Thoracic aorta (tissue), 2 donors: ENCODE results near the gene CCNI. TPM values are rescaled to one million over a fixed set of nuclear protein-coding genes. Genes with fewer than 3 reads are reported as not detected.

Source experiments
- ATAC-seq: fragments of 150-250 bp; one replicate; pipeline ENCODE4 v1.8.0; 2017; ENCODE audit warnings: low read depth; ENCODE audit not compliant: insufficient number of reproducible peaks, low FRiP score
- DNase-seq: peaks from one replicate; pipeline ENCODE4 v3.0.0-alpha.2; 2020; ENCODE audit warnings: low spot score
- H3K27ac ChIP-seq, 2 donors: fragments of 200-600 bp; sonication (generic); 1 replicate in 1 of 2; 2 replicates in 1 of 2; pipeline ENCODE4 v1.5.1; 2016; ENCODE audit warnings: mild to moderate bottlenecking in 2 of 2, moderate library complexity in 2 of 2
- H3K27me3 ChIP-seq: fragments of 200-600 bp; sonication (generic); replicated peaks from 2 replicates; pipeline ENCODE4 v1.6.0; 2016; ENCODE audit warnings: mild to moderate bottlenecking; ENCODE audit not compliant: insufficient read depth
- H3K36me3 ChIP-seq: fragments of 200-600 bp; sonication (generic); one replicate; pipeline ENCODE4 v1.5.1; 2016
- H3K4me1 ChIP-seq, 2 donors: fragments of 200-600 bp; sonication (generic); 1 replicate in 1 of 2; 2 replicates in 1 of 2; pipeline versions ENCODE4 v1.5.1 to v1.6.0; 2016; ENCODE audit warnings: low read depth in 2 of 2, mild to moderate bottlenecking in 1 of 2; ENCODE audit not compliant: control insufficient read depth in 1 of 2
- H3K4me3 ChIP-seq: fragments of 200-600 bp; sonication (generic); 2 replicates; pipeline ENCODE4 v1.5.1; 2016; ENCODE audit warnings: mild to moderate bottlenecking
- H3K9me3 ChIP-seq: fragments of 200-600 bp; sonication (generic); 2 replicates; pipeline ENCODE4 v1.5.1; 2016
- total RNA-seq, 2 donors: library from RNA; depleted of rRNA; stranded (reverse); fragments of >200 nt; gene quantifications; one replicate each; pipeline versions ENCODE4 v1.1.0 to v1.2.3, GENCODE V29; 2016
- TF ChIP-seq, protein P1 (sequence below): fragments of 200-600 bp; sonication (generic); IDR thresholded peaks from one replicate; pipeline ENCODE4 v1.5.1; 2019; ENCODE audit warnings: antibody characterized with exemption

The CCNI gene
- total RNA-seq, 2 donors from 2014 or later, result 244 to 322 TPM

DNA sequence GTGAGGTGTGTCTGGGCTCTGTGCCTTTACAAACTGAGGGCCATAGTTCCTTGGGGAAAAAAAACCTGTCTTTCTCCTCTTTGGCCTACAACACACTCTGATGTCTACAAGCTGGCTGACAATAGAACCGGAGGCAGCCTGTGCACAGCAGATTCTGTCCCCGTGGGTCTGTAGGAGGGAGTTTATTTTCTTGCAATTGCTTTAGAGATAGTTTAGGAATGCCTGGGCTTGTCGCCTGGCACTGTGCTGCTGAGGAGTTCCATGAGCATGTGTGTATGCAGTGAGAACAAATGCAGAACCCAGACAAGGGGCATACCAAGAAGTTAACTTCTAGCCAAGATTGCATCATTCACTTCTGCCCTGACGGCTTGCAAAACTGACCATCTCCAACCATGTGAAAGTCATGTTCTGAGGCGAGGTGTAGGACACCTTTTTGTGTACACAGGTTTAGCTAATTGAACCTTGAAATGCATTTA is 54.1 kb downstream of the CCNI start:
- TF ChIP-seq, protein P1, sequence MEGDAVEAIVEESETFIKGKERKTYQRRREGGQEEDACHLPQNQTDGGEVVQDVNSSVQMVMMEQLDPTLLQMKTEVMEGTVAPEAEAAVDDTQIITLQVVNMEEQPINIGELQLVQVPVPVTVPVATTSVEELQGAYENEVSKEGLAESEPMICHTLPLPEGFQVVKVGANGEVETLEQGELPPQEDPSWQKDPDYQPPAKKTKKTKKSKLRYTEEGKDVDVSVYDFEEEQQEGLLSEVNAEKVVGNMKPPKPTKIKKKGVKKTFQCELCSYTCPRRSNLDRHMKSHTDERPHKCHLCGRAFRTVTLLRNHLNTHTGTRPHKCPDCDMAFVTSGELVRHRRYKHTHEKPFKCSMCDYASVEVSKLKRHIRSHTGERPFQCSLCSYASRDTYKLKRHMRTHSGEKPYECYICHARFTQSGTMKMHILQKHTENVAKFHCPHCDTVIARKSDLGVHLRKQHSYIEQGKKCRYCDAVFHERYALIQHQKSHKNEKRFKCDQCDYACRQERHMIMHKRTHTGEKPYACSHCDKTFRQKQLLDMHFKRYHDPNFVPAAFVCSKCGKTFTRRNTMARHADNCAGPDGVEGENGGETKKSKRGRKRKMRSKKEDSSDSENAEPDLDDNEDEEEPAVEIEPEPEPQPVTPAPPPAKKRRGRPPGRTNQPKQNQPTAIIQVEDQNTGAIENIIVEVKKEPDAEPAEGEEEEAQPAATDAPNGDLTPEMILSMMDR, result no peak

DNA sequence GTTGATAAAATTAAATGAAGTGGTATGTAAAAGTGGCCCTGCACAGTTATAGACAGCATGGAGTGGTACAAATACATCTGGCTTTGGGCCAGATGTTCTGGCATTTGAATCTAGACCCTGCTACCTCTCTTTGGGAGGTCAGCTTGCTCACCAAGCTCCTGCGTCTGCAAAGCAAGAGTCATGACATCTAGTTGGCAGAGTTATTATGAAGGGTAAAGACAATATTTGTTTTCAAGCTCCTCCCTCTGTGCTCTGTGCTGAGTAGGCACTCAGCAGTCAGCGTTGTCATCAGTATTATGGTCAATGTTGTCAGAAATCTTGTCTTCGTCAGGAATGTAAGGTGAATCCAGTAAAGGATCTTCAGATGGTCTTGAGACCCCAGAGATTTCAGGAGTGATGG is 55.8 kb downstream of the CCNI start:
- Histone ChIP-seq H3K27me3 (no peaks in the 10 kb centered on the region), H3K4me3 (no peak overlapping the region), H3K27ac (no peak overlapping the region), H3K9me3 (no peaks in the 10 kb centered on the region), H3K4me1 (peaks cover 3 to 23% of the 10 kb centered on the region in 2 donors), H3K36me3 (peaks cover 41% of the 10 kb centered on the region)
- DNase-seq (no peak), ATAC-seq (no peak)
- TF ChIP-seq, protein P1, result no peak

More for the DNA sequence above, 54.1 kb downstream of the CCNI start:
- Histone ChIP-seq H3K27ac (peak overlapping the region; percentile 51 to 54), H3K9me3 (no peaks in the 10 kb centered on the region), H3K36me3 (peaks cover 34% of the 10 kb centered on the region), H3K27me3 (no peaks in the 10 kb centered on the region), H3K4me3 (no peak overlapping the region), H3K4me1 (peaks cover 3 to 23% of the 10 kb centered on the region in 2 donors)
- DNase-seq, result no peak
- peak; percentile 64 for ATAC-seq

DNA sequence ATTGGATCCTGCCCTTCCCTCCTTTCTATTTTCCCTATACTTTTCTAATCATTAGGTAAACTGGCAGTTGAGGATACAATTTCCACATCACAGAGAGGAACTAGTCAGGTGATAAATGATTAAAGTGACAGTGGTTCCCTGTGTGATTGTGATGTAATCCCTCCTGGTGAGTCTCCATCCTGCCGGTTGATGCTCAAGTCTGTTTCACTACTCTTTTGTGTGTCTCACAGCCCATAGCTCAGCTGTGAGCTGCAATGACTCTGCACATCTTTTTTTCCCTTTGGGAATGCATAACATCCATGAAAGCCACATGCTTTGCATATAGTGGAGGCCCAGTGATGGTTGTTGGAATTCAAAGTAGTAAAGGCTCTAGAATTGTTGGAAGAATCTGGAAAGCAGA is 60.4 kb downstream of the CCNI start:
- DNase-seq (no peak), ATAC-seq (no peak)
- Histone ChIP-seq H3K9me3 (no peaks in the 10 kb centered on the region), H3K27me3 (no peaks in the 10 kb centered on the region), H3K4me1 (peaks cover 4 to 29% of the 10 kb centered on the region in 2 donors), H3K4me3 (no peak overlapping the region), H3K27ac (no peak overlapping the region), H3K36me3 (peaks cover 22% of the 10 kb centered on the region)
- TF ChIP-seq, protein P1, result no peak

DNA sequence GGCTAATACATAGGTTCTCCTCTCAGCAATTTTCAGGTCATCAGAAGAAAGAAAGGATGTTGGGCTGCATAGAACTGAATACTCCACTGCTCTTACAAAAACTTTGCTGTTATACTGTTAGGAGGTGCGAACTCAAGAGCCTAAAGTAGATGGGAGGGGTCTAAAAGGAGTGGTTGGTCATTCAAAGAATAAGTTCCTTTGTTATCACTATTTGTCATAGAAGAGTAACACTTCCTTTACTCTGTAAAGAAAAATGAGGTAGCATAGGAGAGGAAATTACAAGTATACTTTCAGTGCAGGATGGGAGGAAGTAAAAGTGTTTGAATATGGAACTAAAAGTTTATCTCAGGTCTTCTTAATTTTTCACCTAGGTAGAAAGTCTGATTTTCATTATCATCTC is 61.5 kb downstream of the CCNI start:
- Histone ChIP-seq H3K27ac (no peak overlapping the region), H3K4me1 (peaks cover 4 to 34% of the 10 kb centered on the region in 2 donors), H3K27me3 (no peaks in the 10 kb centered on the region), H3K36me3 (peaks cover 12% of the 10 kb centered on the region), H3K4me3 (no peak overlapping the region), H3K9me3 (no peaks in the 10 kb centered on the region)
- DNase-seq (no peak), ATAC-seq (no peak)
- TF ChIP-seq, protein P1, result no peak

DNA sequence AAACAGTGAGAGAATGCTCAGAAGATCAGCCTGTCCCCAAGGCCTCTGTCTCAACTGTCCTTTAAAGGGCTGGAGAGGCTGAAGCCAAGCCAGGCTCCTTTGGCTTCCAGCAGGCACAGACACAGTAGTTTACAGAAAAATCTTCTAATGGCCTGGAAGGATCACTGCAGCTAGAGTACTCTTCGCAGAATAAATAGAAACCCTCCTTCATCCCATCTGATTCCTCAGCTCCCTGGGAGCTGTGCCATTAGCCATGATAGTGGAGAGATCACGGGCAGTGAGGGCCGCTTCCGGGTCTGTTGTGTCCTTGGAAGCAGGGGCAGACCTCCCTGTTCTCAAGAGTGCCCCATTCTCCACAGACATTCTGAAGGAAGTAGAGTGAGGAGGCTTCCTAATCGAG is 63.1 kb downstream of the CCNI start:
- Histone ChIP-seq H3K27me3 (no peaks in the 10 kb centered on the region), H3K9me3 (no peaks in the 10 kb centered on the region), H3K36me3 (peaks cover 7% of the 10 kb centered on the region), H3K4me1 (peaks cover 11 to 46% of the 10 kb centered on the region in 2 donors), H3K27ac (peak overlapping the region in 1 of 2 donors; percentile 20), H3K4me3 (no peak overlapping the region)
- ATAC-seq (no peak), DNase-seq (no peak)
- TF ChIP-seq, protein P1, result no peak
